K562 (cell line): ENCODE data around the gene IP6K3. TPM values are rescaled to one million over a fixed set of nuclear protein-coding genes. Genes with fewer than 3 reads are reported as not detected.

Experiments
- ATAC-seq: fragments of 200-7000 bp; cut with Tn5 transposase; 3 replicates; pipeline ENCODE4 v1.9.1; 2020; ENCODE audit warnings: moderate library complexity
- BruUV-seq: library from RNA; stranded (reverse); fragments of 400-500 nt; replicated peaks from 2 replicates; lab custom pipeline; 2021; lab: Mats Ljungman, UMichigan
- CTCF ChIA-PET: fragments of 300-600 bp; formaldehyde crosslinking; extraction: SDS; loops from one replicate; lab custom pipeline; 2021; ENCODE audit warnings: low intra/inter-chr PET ratio; lab: Yijun Ruan, JAX
- POLR2A ChIA-PET: fragments of 300-600, 350-650 bp; sonication (Branson Sonifier 250); formaldehyde crosslinking; extraction: SDS; loops from one replicate; lab custom pipeline; 2021; ENCODE audit warnings: antibody characterized with exemption, inconsistent platforms; lab: Yijun Ruan, JAX
- DNase-seq, 4 experiments: peaks; one replicate each; pipeline versions ENCODE4 v3.0.0 to v3.0.0-alpha.2; 2011 to 2018; ENCODE audit warnings: low spot score in 3 of 4, mixed read lengths in 3 of 4; ENCODE audit errors: extremely low read depth in 1 of 4
- FAIRE-seq: peaks from 2 replicates; lab custom pipeline; 2011; peaks lifted over from hg19 to GRCh38; lab: Jason Lieb, UNC
- H2AFZ ChIP-seq: 2 replicates; pipeline ENCODE4 v1.6.0; 2011; ENCODE audit warnings: low read depth, low read length, control low read depth, inconsistent platforms
- H3K27ac ChIP-seq: fragments of 200-600 bp; 3 replicates; pipeline ENCODE4 v1.8.0; 2011; ENCODE audit warnings: low read depth, mild to moderate bottlenecking, control low read depth, inconsistent platforms, low read length, moderate library complexity, mixed read lengths; ENCODE audit errors: extremely low read depth
- H3K27me3 ChIP-seq, 2 experiments: fragments of 300-600 bp in 1 of 2; 2 replicates in 1 of 2; 3 replicates in 1 of 2; pipeline versions ENCODE4 v1.6.0 to v1.8.0; 2011; ENCODE audit warnings: inconsistent platforms in 2 of 2, low read length in 2 of 2, mild to moderate bottlenecking in 1 of 2, mixed read lengths in 1 of 2, moderate library complexity in 1 of 2; ENCODE audit not compliant: control insufficient read depth in 2 of 2, insufficient read depth in 2 of 2
- H3K36me3 ChIP-seq: fragments of 300-600 bp; 3 replicates; pipeline ENCODE4 v1.8.0; 2011; ENCODE audit warnings: mild to moderate bottlenecking, low read length, inconsistent platforms; ENCODE audit not compliant: control insufficient read depth, insufficient read depth
- H3K4me1 ChIP-seq, 2 experiments: fragments of 200-600 bp in 1 of 2; replicated peaks in 1 of 2; 2 replicates in 1 of 2; 3 replicates in 1 of 2; pipeline versions ENCODE4 v1.5.1 to v1.8.0; 2011; ENCODE audit warnings: inconsistent platforms in 2 of 2, low read length in 2 of 2, mild to moderate bottlenecking in 1 of 2, mixed read lengths in 1 of 2, moderate library complexity in 1 of 2; ENCODE audit not compliant: control insufficient read depth in 2 of 2, insufficient read depth in 2 of 2
- H3K4me2 ChIP-seq: 2 replicates; pipeline ENCODE4 v1.6.1; 2011; ENCODE audit warnings: low read length, control low read depth, inconsistent platforms, mixed read lengths; ENCODE audit not compliant: insufficient read depth
- H3K4me3 ChIP-seq: fragments of 200-600 bp; sonication (generic), shearing (Covaris generic); 2 replicates; pipeline ENCODE4 v1.5.1; 2016; ENCODE audit warnings: control low read depth, inconsistent platforms
- H3K79me2 ChIP-seq: fragments of 200-600 bp; 3 replicates; pipeline ENCODE4 v1.8.0; 2011; ENCODE audit warnings: low read length, inconsistent platforms; ENCODE audit not compliant: control insufficient read depth, insufficient read depth
- H3K9ac ChIP-seq, 2 experiments: 2 replicates each; pipeline versions ENCODE4 v1.6.0 to v1.6.1; 2011; ENCODE audit warnings: low read depth in 2 of 2, low read length in 2 of 2, control low read depth in 1 of 2, inconsistent platforms in 1 of 2, mild to moderate bottlenecking in 1 of 2, mixed read lengths in 1 of 2; ENCODE audit not compliant: insufficient read depth in 1 of 2
- H3K9me1 ChIP-seq: one replicate; pipeline ENCODE4 v1.6.0; 2011; ENCODE audit warnings: inconsistent platforms, mild to moderate bottlenecking, low read length, moderate library complexity; ENCODE audit not compliant: control insufficient read depth, insufficient read depth
- H3K9me3 ChIP-seq: replicated peaks from 2 replicates; pipeline ENCODE4 v1.5.1; 2011; ENCODE audit warnings: low read depth, low read length, inconsistent platforms; ENCODE audit not compliant: control insufficient read depth, insufficient read depth
- H4K20me1 ChIP-seq: replicated peaks from 2 replicates; pipeline ENCODE4 v1.6.1; 2011; ENCODE audit warnings: low read length, inconsistent platforms, mixed read lengths; ENCODE audit not compliant: control insufficient read depth, insufficient read depth
- CBX3 ChIP-seq, 2 experiments: IDR thresholded peaks; 1 replicate in 1 of 2; 2 replicates in 1 of 2; pipeline ENCODE4 v1.6.1; 2012; ENCODE audit warnings: inconsistent platforms in 2 of 2, low read length in 2 of 2, borderline replicate concordance in 1 of 2, control low read depth in 1 of 2
- CGGBP1 ChIP-seq: fragments of 250-450 bp; sonication (Bioruptor Pico); IDR thresholded peaks from 2 replicates; pipeline ENCODE4 v1.9.0; 2021; ENCODE audit warnings: mild to moderate bottlenecking
- DPF2 ChIP-seq: fragments of 450-650 bp; IDR thresholded peaks from 2 replicates; pipeline ENCODE4 v1.6.1; 2016
- HOMEZ ChIP-seq: fragments of 250-450 bp; sonication (Bioruptor Pico); IDR thresholded peaks from 2 replicates; pipeline ENCODE4 v1.4.0; 2020; ENCODE audit warnings: mild to moderate bottlenecking, moderate library complexity
- HOXB6 ChIP-seq: fragments of 250-450 bp; sonication (Bioruptor Pico); IDR thresholded peaks from 2 replicates; pipeline ENCODE4 v1.5.1; 2022; ENCODE audit warnings: mild to moderate bottlenecking, borderline replicate concordance
- NFIX ChIP-seq: fragments of 250-450 bp; sonication (Bioruptor Pico); IDR thresholded peaks from 2 replicates; pipeline ENCODE4 v1.4.0; 2020; ENCODE audit warnings: low read depth, mild to moderate bottlenecking, moderate library complexity
- NFXL1 ChIP-seq: fragments of 450-650 bp; formaldehyde crosslinking; IDR thresholded peaks from 2 replicates; pipeline ENCODE4 v1.4.0; 2021; ENCODE audit warnings: mild to moderate bottlenecking
- RBM17 ChIP-seq: fragments of 200-400 bp; formaldehyde crosslinking; IDR thresholded peaks from 2 replicates; pipeline ENCODE4 v1.6.1; 2017; ENCODE audit warnings: low read depth, mild to moderate bottlenecking, low read length, borderline replicate concordance
- RCOR1 ChIP-seq, 2 experiments: IDR thresholded peaks; 2 replicates each; pipeline ENCODE4 v1.6.1; 2012; ENCODE audit warnings: low read depth in 2 of 2, low read length in 2 of 2, borderline replicate concordance in 1 of 2, improper control_type of control experiment in 1 of 2
- SMARCE1 ChIP-seq: fragments of 450-650 bp; IDR thresholded peaks from 2 replicates; pipeline ENCODE4 v1.7.1; 2016; ENCODE audit warnings: mild to moderate bottlenecking
- STAG1 ChIP-seq: sonication (generic); formaldehyde crosslinking; IDR thresholded peaks from 2 replicates; pipeline ENCODE4 v1.5.0; 2020; ENCODE audit warnings: missing genetic modification reagents, borderline replicate concordance
- YBX1 ChIP-seq: fragments of 450-650 bp; IDR thresholded peaks from 2 replicates; pipeline ENCODE4 v1.7.1; 2016; ENCODE audit warnings: mild to moderate bottlenecking
- ZNF146 ChIP-seq: IDR thresholded peaks from one replicate; pipeline ENCODE4 v1.6.1; 2018; ENCODE audit warnings: missing compliant biosample characterization; ENCODE audit not compliant: unreplicated experiment
- ZNF212 ChIP-seq: fragments of 450-650 bp; formaldehyde crosslinking; IDR thresholded peaks from 2 replicates; pipeline ENCODE4 v1.4.0; 2020; ENCODE audit warnings: mild to moderate bottlenecking
- ZNF398 ChIP-seq: fragments of 250-450 bp; sonication (Bioruptor Pico); IDR thresholded peaks from 2 replicates; pipeline ENCODE4 v1.8.0; 2021; ENCODE audit warnings: moderate library complexity, mild to moderate bottlenecking, inconsistent platforms
- WGBS: fragments of 100-300 bp; shearing (Covaris generic); methylation state at CpG from one replicate; pipeline ENCODE4 v1.1.6; 2016; ENCODE audit warnings: low coverage, mixed read lengths; ENCODE audit not compliant: insufficient coverage; ENCODE audit errors: missing lambda C conversion rate; 5-methylcytosine and 5-hydroxymethylcytosine counted together
- in situ Hi-C: fragments of 300-500 bp; cut with MboI; formaldehyde crosslinking; loops from 4 replicates; pipeline ENCODE4 v1.15.0; 2018; ENCODE audit warnings: inconsistent platforms, mixed read lengths
- intact Hi-C: fragments of 100-400 bp; cut with micrococcal nuclease; formaldehyde crosslinking; loops from 2 replicates; pipeline ENCODE4 v1.14.2; 2022
- polyA plus RNA-seq, 8 experiments: library from polyadenylated mRNA; depleted of rRNA in 4 of 8; stranded (reverse) in 5 of 8; unstranded in 3 of 8; fragments of >200 nt; fragmentation: Nextera tagmentation in 2 of 8; fragmentation: Illumina TruSeq in 1 of 8; extraction: Ambion mirVana in 2 of 8; extraction: Trizol in 1 of 8; gene quantifications; 2 replicates each; pipeline versions ENCODE4 v1.2.1 to v1.2.3, GENCODE V29; 2011 to 2014; ENCODE audit warnings: inconsistent platforms in 1 of 8, missing spikeins in 1 of 8
- total RNA-seq, 7 experiments: library from RNA; depleted of rRNA in 6 of 7; stranded (reverse); fragments of >200 nt in 6 of 7; fragmentation: Illumina TruSeq in 2 of 7; extraction: Trizol in 2 of 7; gene quantifications; 2 replicates each; pipeline versions ENCODE4 v1.2.1 to v1.2.3, GENCODE V29; 2011 to 2021; ENCODE audit warnings: low replicate concordance in 1 of 7

Gene IP6K3
- total and polyA plus RNA-seq, 9 of the 15 experiments (the other 6 are each of a cell fraction or from before 2014, with no cell fraction given): not detected

GRCh38 chr6:33791620-33792019 lies 44.9 kb upstream of the IP6K3 start:
- ChIA-PET CTCF (interaction anchor here (0.6 kb wide), 1 partner anchor 805 kb away, joined by 3 read pairs; no protein-coding TSS in a partner anchor), POLR2A (interaction anchor here (0.6 to 1.0 kb wide), 2 partner anchors 21 to 95 kb away, joined by 3 to 5 read pairs; no protein-coding TSS in a partner anchor)
- Histone ChIP-seq H3K27ac (no peak overlapping the region), H4K20me1 (no peaks in the 10 kb centered on the region), H3K9me1 (peaks cover 7% of the 10 kb centered on the region), H2AFZ (no peak overlapping the region), H3K4me3 (no peak overlapping the region), H3K9me3 (no peaks in the 10 kb centered on the region), H3K79me2 (peaks cover 20% of the 10 kb centered on the region), H3K9ac (no peak overlapping the region), H3K4me2 (no peak overlapping the region), H3K4me1 (peaks cover 10 to 17% of the 10 kb centered on the region in 2 experiments; a peak in 4 of 5 replicates), H3K27me3 (peaks cover 45 to 52% of the 10 kb centered on the region in 2 experiments), H3K36me3 (peaks cover 3% of the 10 kb centered on the region; the same call in 2 of the 3 replicates)
- intact Hi-C loops: no loop called here
- WGBS: 7% methylated on average over 7 of the region's 7 CpGs
- BruUV-seq: no TSS peak
- FAIRE-seq (no peak), ATAC-seq (no peak), DNase-seq (no peak)
- in situ Hi-C loops: no loop called here
- TF ChIP-seq ZNF398 (no peak), NFIX (CRISPR knock-in tag) (no peak), RBM17 (no peak), STAG1 (CRISPR knock-in tag) (no peak), HOXB6 (CRISPR knock-in tag) (no peak), CGGBP1 (CRISPR knock-in tag) (no peak), RCOR1 (IDR thresholded peaks at IDR 0.05; ENCODE audit: borderline replicate concordance in 1 of 2, low read depth in 2 of 2, low read length in 2 of 2) (no peak), CBX3 (IDR thresholded peaks at IDR 0.05; ENCODE audit: borderline replicate concordance in 1 of 2, low read length in 2 of 2) (no peak), HOMEZ (CRISPR knock-in tag) (no peak), SMARCE1 (no peak), ZNF212 (no peak), YBX1 (no peak), DPF2 (no peak), NFXL1 (no peak), ZNF146 (no peak)
